Esophagus squamous epithelium (tissue), 4 donors: ENCODE data around the gene FAM181A.

ENCODE experiments used
- POLR2A ChIP-seq, 4 donors: fragments of 450-650 bp; IDR thresholded peaks; one replicate each; pipeline ENCODE4 v1.6.1; 2017; ENCODE audit warnings: antibody characterized with exemption in 4 of 4, mild to moderate bottlenecking in 4 of 4, moderate library complexity in 3 of 4
- TF ChIP-seq, protein P1 (sequence below), 6 experiments: fragments of 450-650 bp in 4 of 6; fragments of 200-600 bp in 2 of 6; sonication (generic) in 2 of 6; IDR thresholded peaks; one replicate each; pipeline ENCODE4 v1.5.1; 2016 to 2019; ENCODE audit warnings: antibody characterized with exemption in 6 of 6, mild to moderate bottlenecking in 4 of 6, moderate library complexity in 4 of 6

DNA sequence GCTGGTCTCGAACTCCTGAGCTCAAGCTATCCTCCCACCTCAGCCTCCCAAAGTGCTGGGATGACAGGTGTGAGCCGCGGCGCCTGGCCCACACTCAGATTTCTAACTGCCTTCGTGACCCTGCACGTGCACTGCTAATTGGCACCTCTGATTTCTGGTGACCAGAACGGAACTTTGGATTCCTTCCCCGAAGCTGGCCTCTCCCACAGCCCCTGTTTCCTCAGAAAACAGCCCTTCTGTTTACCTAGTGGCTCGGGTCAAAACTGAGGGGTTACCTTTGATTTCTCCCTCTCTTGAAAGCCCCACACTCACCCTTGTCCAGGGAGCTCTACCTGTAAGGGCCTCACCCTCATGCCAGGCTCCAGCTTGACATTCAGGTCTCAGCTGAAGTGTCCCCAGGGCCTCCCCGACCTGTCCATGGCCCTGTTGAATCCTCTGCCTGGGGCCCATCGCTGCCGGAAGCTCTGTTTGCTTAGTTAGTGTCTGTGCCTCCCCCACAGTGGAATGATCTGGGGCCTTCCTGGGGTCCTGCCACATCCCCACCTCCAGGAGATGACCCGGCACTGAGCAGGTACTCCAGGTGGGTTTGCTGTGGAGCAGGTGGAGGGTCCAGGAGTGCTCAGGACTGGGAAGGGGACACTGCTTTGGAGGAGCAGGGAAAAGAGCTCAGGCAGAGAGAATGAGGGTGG is 24.4 kb upstream of the FAM181A start:
- TF ChIP-seq, protein P1, sequence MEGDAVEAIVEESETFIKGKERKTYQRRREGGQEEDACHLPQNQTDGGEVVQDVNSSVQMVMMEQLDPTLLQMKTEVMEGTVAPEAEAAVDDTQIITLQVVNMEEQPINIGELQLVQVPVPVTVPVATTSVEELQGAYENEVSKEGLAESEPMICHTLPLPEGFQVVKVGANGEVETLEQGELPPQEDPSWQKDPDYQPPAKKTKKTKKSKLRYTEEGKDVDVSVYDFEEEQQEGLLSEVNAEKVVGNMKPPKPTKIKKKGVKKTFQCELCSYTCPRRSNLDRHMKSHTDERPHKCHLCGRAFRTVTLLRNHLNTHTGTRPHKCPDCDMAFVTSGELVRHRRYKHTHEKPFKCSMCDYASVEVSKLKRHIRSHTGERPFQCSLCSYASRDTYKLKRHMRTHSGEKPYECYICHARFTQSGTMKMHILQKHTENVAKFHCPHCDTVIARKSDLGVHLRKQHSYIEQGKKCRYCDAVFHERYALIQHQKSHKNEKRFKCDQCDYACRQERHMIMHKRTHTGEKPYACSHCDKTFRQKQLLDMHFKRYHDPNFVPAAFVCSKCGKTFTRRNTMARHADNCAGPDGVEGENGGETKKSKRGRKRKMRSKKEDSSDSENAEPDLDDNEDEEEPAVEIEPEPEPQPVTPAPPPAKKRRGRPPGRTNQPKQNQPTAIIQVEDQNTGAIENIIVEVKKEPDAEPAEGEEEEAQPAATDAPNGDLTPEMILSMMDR (IDR thresholded peaks at IDR 0.05): no peak
- no peak for TF ChIP-seq POLR2A (IDR thresholded peaks at IDR 0.05)
